Measurements from ENCODE around the gene SPDYC.

DNA sequence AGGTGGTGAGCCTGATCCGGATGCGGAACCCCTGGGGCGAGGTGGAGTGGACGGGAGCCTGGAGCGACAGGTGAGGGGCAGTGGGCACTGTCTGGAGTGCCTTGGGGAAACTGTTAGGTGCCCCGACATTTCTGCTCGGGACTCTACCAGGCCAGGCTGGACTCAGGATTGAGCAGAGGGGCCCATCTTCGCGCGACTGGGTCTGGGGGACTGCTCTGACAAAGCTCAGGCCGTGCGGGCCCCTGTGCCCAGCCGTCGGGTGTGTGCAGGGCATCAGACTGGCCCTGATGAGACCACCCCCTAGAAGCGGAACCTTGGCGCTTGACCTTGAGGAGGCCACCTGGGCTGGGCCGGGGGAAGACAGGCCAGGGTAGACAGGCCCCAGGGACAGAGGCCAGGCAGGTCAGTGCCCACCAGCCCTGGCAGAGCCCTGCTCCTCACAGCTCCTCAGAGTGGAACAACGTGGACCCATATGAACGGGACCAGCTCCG, 18.0 kb downstream of the SPDYC start:
- TF ChIP-seq HNRNPUL1 (IDR thresholded peaks at IDR 0.05; ENCODE audit: low read depth, low read length), result no peak
- TF ChIP-seq ETV5 (CRISPR knock-in tag; IDR thresholded peaks at IDR 0.05; ENCODE audit: borderline replicate concordance), result no peak
- TF ChIP-seq, protein P1, sequence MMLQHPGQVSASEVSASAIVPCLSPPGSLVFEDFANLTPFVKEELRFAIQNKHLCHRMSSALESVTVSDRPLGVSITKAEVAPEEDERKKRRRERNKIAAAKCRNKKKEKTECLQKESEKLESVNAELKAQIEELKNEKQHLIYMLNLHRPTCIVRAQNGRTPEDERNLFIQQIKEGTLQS (CRISPR knock-in tag; IDR thresholded peaks at IDR 0.05), result no peak

Data from HepG2 (cell line).